Stomach (tissue), 9 donors: ENCODE data around the gene GOLIM4. TPM values are rescaled to one million over a fixed set of nuclear protein-coding genes. Genes with fewer than 3 reads are reported as not detected.

Source experiments
- DNase-seq, 2 donors: peaks; one replicate each; pipeline versions ENCODE4 v3.0.0 to v3.0.0-alpha.2; 2013 to 2019
- H3K27ac ChIP-seq, 5 donors: fragments of 200-600 bp in 4 of 5; sonication (generic) in 4 of 5; one replicate each; pipeline ENCODE4 v1.5.1; 2013 to 2019; ENCODE audit warnings: mild to moderate bottlenecking in 1 of 5, moderate library complexity in 1 of 5
- H3K27me3 ChIP-seq, 3 donors: fragments of 200-600 bp; sonication (generic); one replicate each; pipeline ENCODE4 v1.5.1; 2017 to 2019; ENCODE audit warnings: mixed run types in 1 of 3
- H3K36me3 ChIP-seq, 4 donors: fragments of 200-600 bp; sonication (generic); 1 replicate in 3 of 4; 2 replicates in 1 of 4; pipeline ENCODE4 v1.5.1; 2016 to 2019
- H3K4me1 ChIP-seq, 4 donors: fragments of 200-600 bp; sonication (generic); one replicate each; pipeline ENCODE4 v1.5.1; 2016 to 2019
- H3K4me3 ChIP-seq, 4 donors: fragments of 200-600 bp; sonication (generic) in 3 of 4; one replicate each; pipeline ENCODE4 v1.5.1; 2016 to 2019; ENCODE audit warnings: mild to moderate bottlenecking in 1 of 4
- H3K9me3 ChIP-seq, 4 donors: fragments of 200-600 bp; sonication (generic); one replicate each; pipeline ENCODE4 v1.5.1; 2016 to 2019
- EP300 ChIP-seq: sonication (generic); formaldehyde crosslinking; IDR thresholded peaks from one replicate; pipeline ENCODE4 v1.6.1; 2017; ENCODE audit warnings: antibody characterized with exemption
- POLR2A ChIP-seq, 4 donors: fragments of 450-650 bp; IDR thresholded peaks; one replicate each; pipeline ENCODE4 v1.6.1; 2016; ENCODE audit warnings: antibody characterized with exemption in 4 of 4, control low read depth in 2 of 4, mild to moderate bottlenecking in 1 of 4, moderate library complexity in 1 of 4
- POLR2AphosphoS5 ChIP-seq, 3 donors: sonication (generic); formaldehyde crosslinking; IDR thresholded peaks; one replicate each; pipeline ENCODE4 v1.6.1; 2016; ENCODE audit warnings: antibody characterized with exemption in 3 of 3
- WGBS, 5 donors: extraction: QIAGEN DNeasy Blood & Tissue Kit in 3 of 5; methylation state at CpG; one replicate each; pipeline versions ENCODE4 v1.1.5 to v1.1.7; 2013 to 2018; 5-methylcytosine and 5-hydroxymethylcytosine counted together
- intact Hi-C: fragments of 100-400 bp; cut with DNase I; formaldehyde crosslinking; loops from one replicate; pipeline ENCODE4 v1.15.1; 2023; ENCODE audit warnings: low total_unique reads
- polyA plus RNA-seq, 3 donors: library from polyadenylated mRNA; stranded (reverse); fragments of 200-250 nt; gene quantifications; one replicate each; pipeline ENCODE4 v1.2.3, GENCODE V29; 2013
- total RNA-seq, 5 donors: library from RNA; depleted of rRNA; stranded (reverse); fragments of >200 nt; gene quantifications; one replicate each; pipeline versions ENCODE4 v1.1.0 to v1.2.3, GENCODE V29; 2014 to 2016
- TF ChIP-seq, protein P1 (sequence below), 7 experiments: fragments of 450-650 bp in 4 of 7; fragments of 200-600 bp in 3 of 7; sonication (generic) in 3 of 7; IDR thresholded peaks; one replicate each; pipeline ENCODE4 v1.5.1; 2016 to 2019; ENCODE audit warnings: antibody characterized with exemption in 7 of 7, control low read depth in 2 of 7, mild to moderate bottlenecking in 1 of 7
- donor health status: healthy with polysubstance abuse.
- donor health status: Bipolar disorder and iron deficiency.
- donor health status: healthy.

The GOLIM4 gene
- total and polyA plus RNA-seq, 8 donors: 7.6 to 102 (median 25.0) TPM

DNA sequence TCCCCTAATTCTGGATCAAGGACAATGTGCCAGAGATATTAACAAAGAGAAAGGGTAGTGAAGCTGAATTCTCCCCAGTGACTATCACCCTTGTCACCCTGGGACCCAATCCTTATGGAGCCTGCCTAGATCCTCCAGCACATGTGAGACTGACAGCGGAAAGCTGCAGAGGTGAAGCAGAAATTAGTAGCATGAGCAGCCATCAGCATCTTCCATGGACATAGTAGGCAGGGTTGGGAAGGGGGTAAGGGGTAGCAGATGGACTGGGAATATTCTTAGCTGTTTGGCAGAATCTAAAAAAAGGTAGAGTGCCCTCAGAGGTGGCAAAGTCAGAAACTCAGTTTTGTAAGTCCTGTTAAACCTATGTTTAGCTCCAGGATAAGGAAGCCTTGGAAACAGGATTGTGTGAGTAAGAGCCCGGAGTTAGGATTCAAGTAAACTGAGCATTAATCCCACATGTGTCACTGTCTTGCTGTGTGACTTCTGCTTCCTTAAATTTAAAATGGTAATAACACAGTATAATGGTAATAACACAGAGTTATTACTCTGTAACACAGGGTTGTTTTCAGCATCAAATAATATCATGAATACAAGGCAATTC is 14.5 kb downstream of the GOLIM4 start:
- Histone ChIP-seq H3K4me1 (peaks cover 0 to 38% (median 20%) of the 10 kb centered on the region in 4 donors), H3K9me3 (no peaks in the 10 kb centered on the region), H3K27ac (no peak overlapping the region), H3K4me3 (no peak overlapping the region), H3K36me3 (no peaks in the 10 kb centered on the region), H3K27me3 (no peaks in the 10 kb centered on the region)
- 55 to 78% (median 70%) methylated on average over 2 of the region's 2 CpGs for WGBS, 5 donors
- TF ChIP-seq EP300: no peak
- no peak for TF ChIP-seq POLR2A (IDR thresholded peaks at IDR 0.05)
- no peak for TF ChIP-seq POLR2AphosphoS5 (IDR thresholded peaks at IDR 0.05)
- TF ChIP-seq, protein P1, sequence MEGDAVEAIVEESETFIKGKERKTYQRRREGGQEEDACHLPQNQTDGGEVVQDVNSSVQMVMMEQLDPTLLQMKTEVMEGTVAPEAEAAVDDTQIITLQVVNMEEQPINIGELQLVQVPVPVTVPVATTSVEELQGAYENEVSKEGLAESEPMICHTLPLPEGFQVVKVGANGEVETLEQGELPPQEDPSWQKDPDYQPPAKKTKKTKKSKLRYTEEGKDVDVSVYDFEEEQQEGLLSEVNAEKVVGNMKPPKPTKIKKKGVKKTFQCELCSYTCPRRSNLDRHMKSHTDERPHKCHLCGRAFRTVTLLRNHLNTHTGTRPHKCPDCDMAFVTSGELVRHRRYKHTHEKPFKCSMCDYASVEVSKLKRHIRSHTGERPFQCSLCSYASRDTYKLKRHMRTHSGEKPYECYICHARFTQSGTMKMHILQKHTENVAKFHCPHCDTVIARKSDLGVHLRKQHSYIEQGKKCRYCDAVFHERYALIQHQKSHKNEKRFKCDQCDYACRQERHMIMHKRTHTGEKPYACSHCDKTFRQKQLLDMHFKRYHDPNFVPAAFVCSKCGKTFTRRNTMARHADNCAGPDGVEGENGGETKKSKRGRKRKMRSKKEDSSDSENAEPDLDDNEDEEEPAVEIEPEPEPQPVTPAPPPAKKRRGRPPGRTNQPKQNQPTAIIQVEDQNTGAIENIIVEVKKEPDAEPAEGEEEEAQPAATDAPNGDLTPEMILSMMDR (IDR thresholded peaks at IDR 0.05): no peak
- intact Hi-C loops: no loop called here
- no peak for DNase-seq

DNA sequence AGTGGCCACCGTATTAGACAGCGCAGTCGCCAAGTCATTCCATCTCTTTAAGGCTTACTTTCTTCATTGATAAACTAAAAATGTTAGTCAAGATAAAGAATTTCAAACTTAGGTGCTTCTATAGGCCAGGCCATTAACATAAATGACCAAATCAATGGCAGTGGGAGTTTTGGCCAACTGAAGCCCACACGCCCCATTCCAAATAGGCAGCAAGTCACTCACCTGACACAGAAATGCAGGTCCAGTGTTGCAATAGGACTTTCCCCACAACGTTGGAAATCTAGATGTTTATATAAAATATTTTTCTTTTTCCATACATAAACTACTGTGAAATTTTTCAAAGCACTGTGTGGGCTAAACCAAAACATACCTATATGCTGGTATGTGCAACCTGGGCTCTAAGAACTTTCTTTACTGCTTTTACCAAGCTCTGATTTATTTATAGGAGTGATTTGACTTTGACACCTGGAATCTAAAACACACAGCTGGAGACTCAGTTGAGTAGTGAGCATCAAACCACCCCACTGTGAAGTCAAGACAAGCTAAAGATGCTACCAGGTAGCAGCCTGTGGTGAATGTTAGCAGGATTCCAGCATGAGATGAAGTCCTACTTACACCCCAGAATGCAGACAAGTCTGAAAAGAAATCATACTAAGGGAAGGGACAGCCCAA is 15.1 kb downstream of the GOLIM4 start:
- no peak for DNase-seq
- Histone ChIP-seq H3K4me3 (no peak overlapping the region), H3K27me3 (no peaks in the 10 kb centered on the region), H3K4me1 (peaks cover 0 to 38% (median 20%) of the 10 kb centered on the region in 4 donors), H3K36me3 (no peaks in the 10 kb centered on the region), H3K27ac (no peak overlapping the region), H3K9me3 (no peaks in the 10 kb centered on the region)
- 78 to 82% (median 79%) methylated on average over 5 of the region's 5 CpGs for WGBS, 5 donors
- intact Hi-C loops: no loop called here
- TF ChIP-seq EP300: no peak
- no peak for TF ChIP-seq POLR2A (IDR thresholded peaks at IDR 0.05)
- TF ChIP-seq POLR2AphosphoS5 (IDR thresholded peaks at IDR 0.05): no peak
- TF ChIP-seq, protein P1 (IDR thresholded peaks at IDR 0.05): no peak

- Histone ChIP-seq H3K9me3 (no peaks in the 10 kb centered on the region), H3K27ac (no peak overlapping the region), H3K4me1 (peaks cover 0 to 38% (median 18%) of the 10 kb centered on the region in 4 donors), H3K4me3 (no peak overlapping the region), H3K27me3 (no peaks in the 10 kb centered on the region), H3K36me3 (no peaks in the 10 kb centered on the region)
- intact Hi-C loops: no loop called here
- 74 to 90% (median 84%) methylated on average over 3 of the region's 3 CpGs for WGBS, 5 donors
- no peak for DNase-seq
- TF ChIP-seq POLR2A (IDR thresholded peaks at IDR 0.05): no peak
- TF ChIP-seq, protein P1 (IDR thresholded peaks at IDR 0.05): no peak
Measured at GRCh38 chr3:168080022-168080421, 15.7 kb downstream of the GOLIM4 start.

DNA sequence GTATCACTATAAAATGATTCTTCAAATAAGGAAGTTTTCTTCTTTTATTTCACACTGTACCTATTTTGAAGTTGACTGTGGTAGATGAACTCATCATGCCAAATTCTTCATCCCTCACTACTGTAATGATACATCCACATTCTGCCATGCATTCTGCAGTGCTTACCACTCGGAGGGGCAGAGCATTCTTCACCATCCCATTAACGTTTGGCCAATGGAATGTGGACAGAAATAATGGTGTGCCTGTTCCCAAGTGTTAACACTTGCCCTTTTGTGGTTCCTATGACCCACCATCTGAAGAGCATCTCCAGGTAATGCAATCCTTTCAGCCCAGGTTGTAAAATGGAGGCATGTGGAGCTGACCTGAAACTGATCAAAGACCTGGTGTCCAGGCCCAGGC is 18.6 kb downstream of the GOLIM4 start:
- peaks cover 0 to 55% (median 8%) of the 10 kb centered on the region in 4 donors for H3K4me1 ChIP-seq
- H3K36me3 ChIP-seq: no peaks in the 10 kb centered on the region
- H3K9me3 ChIP-seq: no peaks in the 10 kb centered on the region
- H3K27ac ChIP-seq: no peak overlapping the region
- intact Hi-C loops: no loop called here
- H3K27me3 ChIP-seq: no peaks in the 10 kb centered on the region
- H3K4me3 ChIP-seq: no peak overlapping the region
- DNase-seq: no peak
- 67 to 88% (median 81%) methylated on average over 2 of the region's 2 CpGs for WGBS, 5 donors
- TF ChIP-seq POLR2AphosphoS5 (IDR thresholded peaks at IDR 0.05) (no peak), EP300 (no peak), POLR2A (IDR thresholded peaks at IDR 0.05) (no peak)
- TF ChIP-seq, protein P1 (IDR thresholded peaks at IDR 0.05): no peak
